Right ventricle myocardium inferior (tissue), 1 donor: ENCODE measurements around the gene UACA. TPM values are rescaled to one million over a fixed set of nuclear protein-coding genes. Genes with fewer than 3 reads are reported as not detected.

Experiments
- ATAC-seq: fragments of 200-7000 bp; cut with Tn5 transposase; one replicate; pipeline ENCODE4 v1.9.1; 2020; ENCODE audit warnings: mild to moderate bottlenecking, moderate library complexity
- DNase-seq: peaks from one replicate; pipeline ENCODE4 v3.0.0; 2021; ENCODE audit errors: missing footprints
- intact Hi-C: fragments of 100-400 bp; cut with DNase I; formaldehyde crosslinking; loops from one replicate; pipeline ENCODE4 v1.11.0; 2022
- total RNA-seq: library from RNA; stranded (reverse); fragmentation: NEBNext Ultra II Directional; extraction: Animal tissue kit (Norgen Biotek cat#: 25700); gene quantifications from one replicate; pipeline ENCODE4 v1.2.1, GENCODE V29; 2021
- donor health status: DM: no; HTN: yes; CAD: no; lungs with severe emphysema.

The UACA gene
- total RNA-seq, 1 donor from 2014 or later = 25.8 TPM

GRCh38 chr15:70791259-70791658, 27.9 kb upstream of the UACA start:
- DNase-seq (no peak), ATAC-seq (no peak)
- intact Hi-C loops = no loop called here

- intact Hi-C loops = no loop called here
- DNase-seq = no peak
- no peak for ATAC-seq
Observed at GRCh38 chr15:70789213-70789612, 25.9 kb upstream of the UACA start.

- DNase-seq = no peak
- ATAC-seq = no peak
- intact Hi-C loops = no loop called here
Observed at GRCh38 chr15:70788114-70789049, 25.0 kb upstream of the UACA start.

- ATAC-seq = no peak
- no peak for DNase-seq
- intact Hi-C loops = no loop called here
Observed at GRCh38 chr15:70786996-70787395, 23.6 kb upstream of the UACA start.

GRCh38 chr15:70783610-70784022, 20.3 kb upstream of the UACA start:
- ATAC-seq (no peak), DNase-seq (no peak)
- intact Hi-C loops = no loop called here

- intact Hi-C loops = no loop called here
- DNase-seq (no peak), ATAC-seq (no peak)
Observed at GRCh38 chr15:70783041-70783440, 19.7 kb upstream of the UACA start.

- ATAC-seq (no peak), DNase-seq (no peak)
- intact Hi-C loops = no loop called here
Observed at GRCh38 chr15:70781236-70781635, 17.9 kb upstream of the UACA start.

GRCh38 chr15:70778258-70779076, 15.1 kb upstream of the UACA start:
- DNase-seq = no peak
- intact Hi-C loops = no loop called here
- ATAC-seq = no peak

GRCh38 chr15:70777170-70777926, 14.0 kb upstream of the UACA start:
- ATAC-seq (no peak), DNase-seq (no peak)
- intact Hi-C loops = no loop called here

GRCh38 chr15:70775160-70775559, 11.8 kb upstream of the UACA start:
- intact Hi-C loops = no loop called here
- ATAC-seq (no peak), DNase-seq (no peak)

- intact Hi-C loops = no loop called here
- ATAC-seq = no peak
- DNase-seq = no peak
Observed at GRCh38 chr15:70772402-70772801, 9.0 kb upstream of the UACA start.

- ATAC-seq = no peak
- intact Hi-C loops = no loop called here
- DNase-seq = no peak
Observed at GRCh38 chr15:70770863-70771262, 7.5 kb upstream of the UACA start.

GRCh38 chr15:70768257-70768883, 5.0 kb upstream of the UACA start:
- intact Hi-C loops = no loop called here
- ATAC-seq (no peak), DNase-seq (no peak)

- intact Hi-C loops = no loop called here
Observed at GRCh38 chr15:70767667-70768066, 4.3 kb upstream of the UACA start.

GRCh38 chr15:70766597-70766996, 3.2 kb upstream of the UACA start:
- intact Hi-C loops = no loop called here
- ATAC-seq = no peak
- DNase-seq = no peak

More at GRCh38 chr15:70767667-70768066, 4.3 kb upstream of the UACA start:
- DNase-seq (no peak), ATAC-seq (no peak)

- ATAC-seq (no peak), DNase-seq (no peak)
- intact Hi-C loops = no loop called here
Observed at GRCh38 chr15:70765504-70766281, 2.3 kb upstream of the UACA start.

GRCh38 chr15:70763950-70764730, 782 bp upstream of the UACA start:
- intact Hi-C loops = loop anchor here (2.0 to 5.0 kb wide), 2 partner anchors 49 to 82 kb away; no protein-coding TSS in a partner anchor
- ATAC-seq (no peak), DNase-seq (no peak)
